Prostate gland (tissue), 2 donors: ENCODE measurements around the gene NRXN3. TPM values are rescaled to one million over a fixed set of nuclear protein-coding genes. Genes with fewer than 3 reads are reported as not detected.

Experiments
- DNase-seq: peaks from one replicate; pipeline ENCODE4 v3.0.0-alpha.2; 2019; ENCODE audit warnings: low spot score
- H3K27ac ChIP-seq, 2 donors: fragments of 200-600 bp; sonication (generic); 2 replicates each; pipeline ENCODE4 v1.5.1; 2017 to 2019
- H3K27me3 ChIP-seq: fragments of 200-600 bp; sonication (generic); replicated peaks from 2 replicates; pipeline ENCODE4 v1.5.1; 2019; ENCODE audit not compliant: insufficient read depth
- H3K36me3 ChIP-seq, 2 donors: fragments of 200-600 bp; sonication (generic); 1 replicate in 1 of 2; 2 replicates in 1 of 2; pipeline versions ENCODE4 v1.5.1 to v1.8.1; 2017 to 2019
- H3K4me1 ChIP-seq: fragments of 200-600 bp; sonication (generic); replicated peaks from 2 replicates; pipeline ENCODE4 v1.5.1; 2019
- H3K4me3 ChIP-seq, 2 donors: fragments of 200-600 bp; sonication (generic); 2 replicates each; pipeline ENCODE4 v1.5.1; 2017 to 2019
- H3K9me3 ChIP-seq: fragments of 200-600 bp; sonication (generic); 2 replicates; pipeline ENCODE4 v1.5.1; 2017
- CTCF ChIP-seq, 4 experiments: fragments of 200-600 bp in 2 of 4; fragments of 450-650 bp in 2 of 4; sonication (generic) in 2 of 4; IDR thresholded peaks; 1 replicate in 3 of 4; 2 replicates in 1 of 4; pipeline ENCODE4 v1.5.1; 2016 to 2019; ENCODE audit warnings: antibody characterized with exemption in 4 of 4, mild to moderate bottlenecking in 2 of 4, moderate library complexity in 2 of 4
- POLR2A ChIP-seq: fragments of 450-650 bp; IDR thresholded peaks from one replicate; pipeline ENCODE4 v1.6.1; 2016; ENCODE audit warnings: antibody characterized with exemption, mild to moderate bottlenecking
- POLR2AphosphoS5 ChIP-seq: sonication (generic); formaldehyde crosslinking; IDR thresholded peaks from one replicate; pipeline ENCODE4 v1.6.1; 2017; ENCODE audit warnings: antibody characterized with exemption
- WGBS: methylation state at CpG from one replicate; pipeline ENCODE4 v1.1.5; 2018; 5-methylcytosine and 5-hydroxymethylcytosine counted together
- intact Hi-C: fragments of 100-400 bp; cut with DNase I; formaldehyde crosslinking; loops from one replicate; pipeline ENCODE4 v1.14.2; 2022
- total RNA-seq, 2 donors: library from RNA; depleted of rRNA; stranded (reverse); fragments of >200 nt; gene quantifications; one replicate each; pipeline ENCODE4 v1.1.0, GENCODE V29; 2016

Gene NRXN3
- total RNA-seq, 2 donors from 2014 or later = 6.6 to 8.2 TPM

DNA sequence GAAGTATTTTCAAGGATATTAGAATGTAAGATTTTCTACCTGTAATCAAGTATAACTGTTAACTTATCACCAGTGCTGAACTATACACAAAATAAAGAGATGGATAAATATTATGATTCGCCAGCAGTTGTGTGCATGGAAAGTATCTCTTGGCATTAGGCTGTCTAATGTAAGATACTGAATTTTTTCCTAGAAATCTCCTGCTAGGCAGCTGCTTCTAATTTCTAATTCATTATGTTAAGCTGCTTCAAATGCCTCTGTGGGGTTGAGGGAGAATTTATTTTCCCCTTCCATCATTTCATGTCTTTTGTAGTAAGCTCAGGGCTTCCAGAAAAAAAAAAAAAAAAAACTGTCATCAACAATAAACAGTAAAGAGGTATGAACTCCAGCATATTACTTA lies 1525.1 kb downstream of the NRXN3 start:
- H3K27me3 ChIP-seq = no peaks in the 10 kb centered on the region
- no peak for TF ChIP-seq POLR2AphosphoS5
- WGBS = 92% methylated on average over 1 of the region's 1 CpG

DNA sequence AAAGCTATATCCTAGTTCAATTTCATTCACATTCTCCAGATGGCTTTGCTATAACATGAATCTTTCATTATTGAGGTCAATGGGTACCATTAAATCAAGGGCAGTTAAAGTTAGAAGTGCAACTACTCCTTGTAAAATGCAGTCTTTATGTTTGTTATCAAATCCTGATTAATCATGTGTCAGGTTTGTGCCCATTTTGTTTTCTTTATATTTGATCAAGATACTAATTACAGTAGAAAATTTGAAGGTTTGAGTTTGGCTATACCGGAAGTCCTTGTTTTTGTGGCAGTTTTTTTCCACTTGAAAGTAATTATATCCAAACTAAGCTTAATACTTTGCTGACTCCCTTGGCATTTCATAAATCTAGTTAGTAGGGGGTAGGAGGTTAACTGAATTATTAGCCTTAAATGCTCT lies 1528.1 kb downstream of the NRXN3 start:
- intact Hi-C loops = no loop called here
- DNase-seq = no peak
- Histone ChIP-seq H3K4me3 (no peak overlapping the region), H3K9me3 (no peaks in the 10 kb centered on the region), H3K36me3 (no peaks in the 10 kb centered on the region), H3K27ac (no peak overlapping the region), H3K4me1 (no peaks in the 10 kb centered on the region), H3K27me3 (no peaks in the 10 kb centered on the region)
- WGBS = 65% methylated on average over 1 of the region's 1 CpG
- TF ChIP-seq CTCF (IDR thresholded peaks at IDR 0.05) (no peak), POLR2A (no peak), POLR2AphosphoS5 (no peak)

More for the DNA sequence above, 1525.1 kb downstream of the NRXN3 start:
- Histone ChIP-seq H3K9me3 (no peaks in the 10 kb centered on the region), H3K27ac (no peak overlapping the region), H3K4me3 (no peak overlapping the region), H3K36me3 (no peaks in the 10 kb centered on the region), H3K4me1 (no peaks in the 10 kb centered on the region)
- no peak for DNase-seq
- intact Hi-C loops = no loop called here

DNA sequence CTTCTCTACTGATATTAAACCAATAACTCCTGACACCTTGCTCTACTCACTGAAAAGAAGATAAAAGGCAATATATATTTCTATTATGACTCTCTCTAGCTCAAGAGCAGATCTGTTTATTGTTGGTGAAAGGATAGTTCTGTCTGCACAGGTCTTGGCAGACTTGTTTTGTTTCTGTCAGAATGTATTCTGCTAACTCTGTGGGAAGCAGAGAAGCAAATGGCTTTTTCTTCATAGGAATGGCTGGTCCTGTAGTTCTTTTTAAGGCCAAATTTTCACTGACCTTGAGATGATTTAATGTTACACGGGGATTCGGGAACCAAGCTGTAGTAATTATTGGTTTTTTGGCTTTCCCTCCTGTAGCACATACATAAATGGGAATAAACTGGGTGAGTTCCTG lies 1529.0 kb downstream of the NRXN3 start:
- intact Hi-C loops = no loop called here
- DNase-seq = no peak
- TF ChIP-seq POLR2AphosphoS5 (no peak), POLR2A (no peak), CTCF (IDR thresholded peaks at IDR 0.05) (no peak)
- H3K9me3 ChIP-seq = no peaks in the 10 kb centered on the region
- no peaks in the 10 kb centered on the region for H3K27me3 ChIP-seq
- H3K4me1 ChIP-seq = no peaks in the 10 kb centered on the region
- H3K36me3 ChIP-seq = no peaks in the 10 kb centered on the region
- H3K27ac ChIP-seq = no peak overlapping the region
- 47% methylated on average over 2 of the region's 2 CpGs for WGBS
- no peak overlapping the region for H3K4me3 ChIP-seq

DNA sequence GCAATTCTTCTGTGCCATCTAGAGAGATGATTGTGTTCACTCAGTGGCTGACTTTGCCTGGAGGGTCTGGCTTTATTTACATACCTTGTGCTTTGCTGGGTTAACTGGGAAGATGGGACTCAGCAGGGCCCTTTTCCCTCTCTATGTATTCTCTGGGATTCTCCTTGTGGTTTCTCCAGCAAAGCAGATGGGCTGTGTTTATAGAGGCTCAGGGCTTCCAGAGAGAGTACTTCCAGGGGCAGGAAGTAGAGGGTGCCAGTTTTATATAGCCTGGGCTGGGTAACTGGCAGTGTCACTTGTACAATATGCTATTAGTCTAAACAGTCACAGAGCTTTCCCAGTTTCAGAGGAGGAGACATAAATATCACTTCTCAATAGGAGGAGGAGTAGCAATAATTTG lies 1531.2 kb downstream of the NRXN3 start:
- no peaks in the 10 kb centered on the region for H3K9me3 ChIP-seq
- intact Hi-C loops = no loop called here
- no peaks in the 10 kb centered on the region for H3K27me3 ChIP-seq
- DNase-seq = no peak
- no peaks in the 10 kb centered on the region for H3K4me1 ChIP-seq
- no peaks in the 10 kb centered on the region for H3K36me3 ChIP-seq
- no peak overlapping the region for H3K4me3 ChIP-seq
- TF ChIP-seq CTCF (IDR thresholded peaks at IDR 0.05) = no peak
- no peak for TF ChIP-seq POLR2A
- no peak for TF ChIP-seq POLR2AphosphoS5
- no peak overlapping the region for H3K27ac ChIP-seq

DNA sequence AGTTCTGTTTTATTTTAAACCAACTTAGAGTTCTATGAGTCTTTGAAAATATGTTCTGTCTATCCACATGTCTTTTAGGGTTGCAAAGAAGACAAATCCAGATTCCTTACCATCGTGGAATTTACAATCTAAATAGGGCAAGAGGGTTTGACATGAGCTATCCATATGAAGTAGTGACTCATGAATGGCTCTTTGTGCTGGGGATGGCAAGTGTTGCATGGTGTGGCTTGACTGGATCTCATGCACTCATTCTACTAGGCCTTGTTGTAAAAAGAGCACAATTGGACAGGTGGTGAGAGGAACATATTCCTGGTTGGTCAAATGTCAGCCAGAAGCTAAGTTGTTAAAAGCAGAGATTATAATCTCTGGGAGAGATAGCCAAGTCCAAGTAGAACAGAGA lies 1532.0 kb downstream of the NRXN3 start:
- no peaks in the 10 kb centered on the region for H3K27me3 ChIP-seq
- no peak for DNase-seq
- no peak for TF ChIP-seq POLR2A
- H3K27ac ChIP-seq = no peak overlapping the region
- 66% methylated on average over 1 of the region's 1 CpG for WGBS
- H3K4me1 ChIP-seq = no peaks in the 10 kb centered on the region
- no peak overlapping the region for H3K4me3 ChIP-seq
- H3K36me3 ChIP-seq = no peaks in the 10 kb centered on the region
- H3K9me3 ChIP-seq = no peaks in the 10 kb centered on the region
- intact Hi-C loops = no loop called here

DNA sequence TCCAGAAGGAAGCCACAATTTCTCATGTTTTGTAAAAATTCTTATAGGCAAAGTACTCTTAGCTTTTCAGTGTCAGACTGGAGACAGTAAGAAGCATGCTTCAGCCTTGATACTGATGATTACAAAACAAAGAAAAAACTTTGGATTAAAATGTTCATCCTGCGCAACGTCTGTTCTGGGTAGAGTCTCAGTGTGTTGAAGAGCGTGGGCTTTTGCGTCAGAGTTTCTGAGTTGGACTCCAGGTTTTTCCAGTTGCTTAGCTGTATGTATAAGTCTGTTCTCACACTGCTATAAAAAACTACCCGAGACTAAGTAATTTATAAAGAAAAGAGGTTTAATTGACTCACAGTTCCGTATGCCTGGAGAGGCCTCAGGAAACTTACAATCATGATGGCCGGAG lies 1533.0 kb downstream of the NRXN3 start:
- TF ChIP-seq POLR2A (no peak), CTCF (IDR thresholded peaks at IDR 0.05) (no peak), POLR2AphosphoS5 (no peak)
- intact Hi-C loops = no loop called here
- H3K36me3 ChIP-seq = no peaks in the 10 kb centered on the region
- no peak overlapping the region for H3K4me3 ChIP-seq
- no peaks in the 10 kb centered on the region for H3K4me1 ChIP-seq
- H3K27me3 ChIP-seq = no peaks in the 10 kb centered on the region
- no peaks in the 10 kb centered on the region for H3K9me3 ChIP-seq
- no peak for DNase-seq
- 97% methylated on average over 7 of the region's 7 CpGs for WGBS
- no peak overlapping the region for H3K27ac ChIP-seq
